CD14-positive monocyte (primary cell): ENCODE data around the gene KCNH1. TPM values are rescaled to one million over a fixed set of nuclear protein-coding genes. Genes with fewer than 3 reads are reported as not detected.

Source experiments
- DNase-seq, 3 donors: peaks; one replicate each; pipeline ENCODE4 v3.0.0-alpha.2; 2011 to 2022
- H2AFZ ChIP-seq: 2 replicates; pipeline ENCODE4 v1.6.0; 2012; ENCODE audit warnings: mild to moderate bottlenecking, low read depth, low read length, inconsistent platforms; ENCODE audit not compliant: insufficient read depth, poor library complexity, severe bottlenecking
- H3K27ac ChIP-seq, 2 donors: 1 replicate in 1 of 2; 2 replicates in 1 of 2; pipeline ENCODE4 v1.5.1; 2012 to 2013; ENCODE audit warnings: low read length in 2 of 2, control low read depth in 1 of 2, inconsistent platforms in 1 of 2, low read depth in 1 of 2, mild to moderate bottlenecking in 1 of 2
- H3K27me3 ChIP-seq, 2 donors: one replicate each; pipeline versions ENCODE4 v1.6.0 to v1.6.1; 2011 to 2013; ENCODE audit warnings: low read length in 2 of 2; ENCODE audit not compliant: control insufficient read depth in 2 of 2, insufficient read depth in 2 of 2
- H3K36me3 ChIP-seq, 2 donors: replicated peaks in 1 of 2; 1 replicate in 1 of 2; 2 replicates in 1 of 2; pipeline versions ENCODE4 v1.5.1 to v1.6.1; 2012 to 2013; ENCODE audit warnings: low read length in 2 of 2, control low read depth in 1 of 2, inconsistent platforms in 1 of 2, mild to moderate bottlenecking in 1 of 2; ENCODE audit not compliant: insufficient read depth in 2 of 2, control insufficient read depth in 1 of 2
- H3K4me1 ChIP-seq, 2 donors: 1 replicate in 1 of 2; 2 replicates in 1 of 2; pipeline versions ENCODE4 v1.5.1 to v1.6.1; 2012 to 2013; ENCODE audit warnings: low read length in 2 of 2, control low read depth in 1 of 2, inconsistent platforms in 1 of 2, mild to moderate bottlenecking in 1 of 2, moderate library complexity in 1 of 2; ENCODE audit not compliant: insufficient read depth in 2 of 2, control insufficient read depth in 1 of 2
- H3K4me2 ChIP-seq: replicated peaks from 2 replicates; pipeline ENCODE3; 2012; ENCODE audit warnings: low read length, moderate library complexity, mild to moderate bottlenecking; ENCODE audit not compliant: poor library complexity, severe bottlenecking; ENCODE audit errors: extremely low read depth
- H3K4me3 ChIP-seq, 3 experiments: fragments of 200-600 bp in 1 of 3; sonication (generic) in 1 of 3; replicated peaks in 1 of 3; 1 replicate in 2 of 3; 2 replicates in 1 of 3; pipeline ENCODE4 v1.5.1; 2011 to 2013; ENCODE audit warnings: low read length in 3 of 3, mild to moderate bottlenecking in 3 of 3, control low read depth in 2 of 3, low read depth in 2 of 3, inconsistent platforms in 1 of 3, moderate library complexity in 1 of 3
- H3K79me2 ChIP-seq: 2 replicates; pipeline ENCODE4 v1.6.0; 2012; ENCODE audit warnings: mild to moderate bottlenecking, control low read depth, inconsistent platforms, low read length, moderate library complexity; ENCODE audit not compliant: insufficient read depth
- H3K9ac ChIP-seq: 2 replicates; pipeline ENCODE4 v1.6.0; 2017; ENCODE audit warnings: low read length, mild to moderate bottlenecking; ENCODE audit not compliant: insufficient read depth, poor library complexity, severe bottlenecking
- H3K9me3 ChIP-seq, 2 donors: replicated peaks in 1 of 2; 1 replicate in 1 of 2; 2 replicates in 1 of 2; pipeline versions ENCODE4 v1.5.1 to v1.6.1; 2012 to 2013; ENCODE audit warnings: low read length in 2 of 2, control low read depth in 1 of 2; ENCODE audit not compliant: control insufficient read depth in 1 of 2, insufficient read depth in 1 of 2
- H4K20me1 ChIP-seq: 2 replicates; pipeline ENCODE4 v1.6.0; 2012; ENCODE audit warnings: mild to moderate bottlenecking, low read length, control low read depth, moderate library complexity; ENCODE audit not compliant: insufficient read depth
- H3K27ac Mint-ChIP-seq, 7 donors: one replicate each; pipeline ENCODE4 v1.8.0; 2020; ENCODE audit warnings: mild to moderate bottlenecking in 7 of 7, mixed read lengths in 7 of 7, moderate library complexity in 6 of 7, inconsistent platforms in 2 of 7
- H3K27me3 Mint-ChIP-seq, 3 donors: one replicate each; pipeline ENCODE4 v1.8.0; 2021 to 2022; ENCODE audit warnings: low read depth in 3 of 3, mild to moderate bottlenecking in 3 of 3, mixed read lengths in 3 of 3, moderate library complexity in 3 of 3, inconsistent platforms in 1 of 3
- H3K36me3 Mint-ChIP-seq, 2 donors: one replicate each; pipeline ENCODE4 v1.8.0; 2020; ENCODE audit warnings: mixed read lengths in 2 of 2, inconsistent platforms in 1 of 2, mild to moderate bottlenecking in 1 of 2
- H3K4me1 Mint-ChIP-seq: one replicate; pipeline ENCODE4 v1.8.0; 2020; ENCODE audit warnings: mild to moderate bottlenecking, mixed read lengths
- H3K4me3 Mint-ChIP-seq, 2 donors: one replicate each; pipeline ENCODE4 v1.8.0; 2020; ENCODE audit warnings: mild to moderate bottlenecking in 2 of 2, mixed read lengths in 2 of 2, moderate library complexity in 1 of 2
- H3K9me3 Mint-ChIP-seq, 7 donors: one replicate each; pipeline ENCODE4 v1.8.0; 2020 to 2022; ENCODE audit warnings: mixed read lengths in 7 of 7, mild to moderate bottlenecking in 6 of 7, moderate library complexity in 6 of 7, inconsistent platforms in 2 of 7
- WGBS: methylation state at CpG from one replicate; pipeline ENCODE4 v1.1.5; 2013; ENCODE audit warnings: missing lambda C conversion rate; ENCODE audit not compliant: insufficient coverage; 5-methylcytosine and 5-hydroxymethylcytosine counted together
- intact Hi-C, 2 donors: fragments of 100-400 bp; cut with micrococcal nuclease; formaldehyde crosslinking; loops; one replicate each; pipeline versions ENCODE4 v1.15.0 to v1.15.1; 2023
- polyA plus RNA-seq, 3 donors: library from polyadenylated mRNA; depleted of rRNA in 1 of 3; unstranded in 2 of 3; stranded (reverse) in 1 of 3; fragments of 300-500 nt in 2 of 3; fragments of >200 nt in 1 of 3; fragmentation: Illumina TruSeq in 2 of 3; gene quantifications; 1 replicate in 2 of 3; 2 replicates in 1 of 3; pipeline ENCODE4 v1.2.3, GENCODE V29; 2012 to 2021
- TF ChIP-seq, protein P1 (sequence below): fragments of 200-600 bp; IDR thresholded peaks from one replicate; pipeline ENCODE4 v1.8.0; 2022; ENCODE audit warnings: antibody characterized with exemption, mild to moderate bottlenecking

The KCNH1 gene
- polyA plus RNA-seq, 3 donors, result not detected

DNA sequence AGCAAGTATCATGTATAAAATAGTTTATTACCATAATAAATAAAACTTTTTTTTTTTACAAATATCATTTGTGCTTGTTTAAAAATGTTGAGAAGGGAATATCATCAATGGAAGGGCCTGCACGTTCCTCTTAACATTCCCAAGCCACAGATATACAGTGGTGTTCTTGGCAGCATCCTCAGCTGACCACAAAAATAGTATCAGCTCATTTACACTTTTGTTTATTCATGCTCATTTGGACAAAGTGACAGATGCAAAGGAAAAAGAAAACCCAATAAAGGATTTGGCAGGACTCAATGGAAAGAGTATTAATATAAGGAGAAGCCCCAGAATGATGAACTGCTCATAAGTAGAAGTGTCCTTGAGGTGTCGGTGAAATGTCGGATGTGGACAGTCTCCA, 455.6 kb downstream of the KCNH1 start:
- peaks cover 0 to 2% (median 0%) of the 10 kb centered on the region in 7 donors for H3K9me3 Mint-ChIP-seq
- no peak overlapping the region for H3K27ac Mint-ChIP-seq
- Histone ChIP-seq H3K36me3 (no peaks in the 10 kb centered on the region), H3K4me3 (no peak overlapping the region), H3K27ac (no peak overlapping the region), H2AFZ (no peak overlapping the region), H4K20me1 (no peaks in the 10 kb centered on the region), H3K4me2 (no peak overlapping the region), H3K9me3 (no peaks in the 10 kb centered on the region), H3K27me3 (no peaks in the 10 kb centered on the region), H3K79me2 (no peaks in the 10 kb centered on the region), H3K9ac (no peak overlapping the region), H3K4me1 (peaks cover 0 to 5% of the 10 kb centered on the region in 2 donors)
- TF ChIP-seq, protein P1, sequence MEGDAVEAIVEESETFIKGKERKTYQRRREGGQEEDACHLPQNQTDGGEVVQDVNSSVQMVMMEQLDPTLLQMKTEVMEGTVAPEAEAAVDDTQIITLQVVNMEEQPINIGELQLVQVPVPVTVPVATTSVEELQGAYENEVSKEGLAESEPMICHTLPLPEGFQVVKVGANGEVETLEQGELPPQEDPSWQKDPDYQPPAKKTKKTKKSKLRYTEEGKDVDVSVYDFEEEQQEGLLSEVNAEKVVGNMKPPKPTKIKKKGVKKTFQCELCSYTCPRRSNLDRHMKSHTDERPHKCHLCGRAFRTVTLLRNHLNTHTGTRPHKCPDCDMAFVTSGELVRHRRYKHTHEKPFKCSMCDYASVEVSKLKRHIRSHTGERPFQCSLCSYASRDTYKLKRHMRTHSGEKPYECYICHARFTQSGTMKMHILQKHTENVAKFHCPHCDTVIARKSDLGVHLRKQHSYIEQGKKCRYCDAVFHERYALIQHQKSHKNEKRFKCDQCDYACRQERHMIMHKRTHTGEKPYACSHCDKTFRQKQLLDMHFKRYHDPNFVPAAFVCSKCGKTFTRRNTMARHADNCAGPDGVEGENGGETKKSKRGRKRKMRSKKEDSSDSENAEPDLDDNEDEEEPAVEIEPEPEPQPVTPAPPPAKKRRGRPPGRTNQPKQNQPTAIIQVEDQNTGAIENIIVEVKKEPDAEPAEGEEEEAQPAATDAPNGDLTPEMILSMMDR, result no peak
- 85% methylated on average over 2 of the region's 3 CpGs for WGBS
- no peak overlapping the region for H3K4me3 Mint-ChIP-seq
- no peaks in the 10 kb centered on the region for H3K36me3 Mint-ChIP-seq
- no peak for DNase-seq
- peaks cover 0 to 3% (median 0%) of the 10 kb centered on the region in 3 donors for H3K27me3 Mint-ChIP-seq
- intact Hi-C loops, result no loop called here
- H3K4me1 Mint-ChIP-seq, result peaks cover 8% of the 10 kb centered on the region

DNA sequence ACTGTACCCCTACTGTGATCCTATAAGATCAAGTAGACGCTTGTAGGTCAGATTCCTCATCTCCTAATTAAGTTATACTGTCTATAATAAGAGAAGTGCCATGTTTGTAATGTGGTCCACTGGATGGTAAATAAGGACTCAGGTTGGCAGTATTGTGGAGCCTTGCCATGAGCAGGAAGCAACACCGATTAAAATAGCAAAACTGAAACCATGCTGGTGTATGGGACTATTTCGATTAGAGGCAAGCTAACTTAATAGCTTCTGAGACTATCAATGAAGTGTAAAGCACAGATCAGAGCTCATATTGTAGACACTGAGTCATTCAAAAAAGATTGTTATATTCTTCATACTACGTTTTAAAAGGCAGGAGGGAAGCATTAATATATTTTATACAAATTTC, 456.4 kb downstream of the KCNH1 start:
- H3K79me2 ChIP-seq, result no peaks in the 10 kb centered on the region
- H3K36me3 Mint-ChIP-seq, result no peaks in the 10 kb centered on the region
- H3K4me3 Mint-ChIP-seq, result no peak overlapping the region
- H3K27ac ChIP-seq, result no peak overlapping the region
- no peaks in the 10 kb centered on the region for H3K36me3 ChIP-seq
- intact Hi-C loops, result no loop called here
- peaks cover 0 to 2% (median 0%) of the 10 kb centered on the region in 3 donors for H3K27me3 Mint-ChIP-seq
- H3K27me3 ChIP-seq, result no peaks in the 10 kb centered on the region
- TF ChIP-seq, protein P1, result no peak
- no peak overlapping the region for H3K4me3 ChIP-seq
- H3K4me1 Mint-ChIP-seq, result peaks cover 8% of the 10 kb centered on the region
- H4K20me1 ChIP-seq, result no peaks in the 10 kb centered on the region
- H3K9ac ChIP-seq, result no peak overlapping the region
- H3K27ac Mint-ChIP-seq, result no peak overlapping the region
- H3K9me3 ChIP-seq, result no peaks in the 10 kb centered on the region
- DNase-seq, result no peak
- H2AFZ ChIP-seq, result no peak overlapping the region
- H3K4me2 ChIP-seq, result no peak overlapping the region
- peaks cover 0 to 5% of the 10 kb centered on the region in 2 donors for H3K4me1 ChIP-seq
- peaks cover 0 to 2% (median 0%) of the 10 kb centered on the region in 7 donors for H3K9me3 Mint-ChIP-seq
- no CpG with 5 or more reads among the region's 4 CpGs for WGBS
